Activated CD8-positive, alpha-beta memory T cell treated with anti-CD3 and anti-CD28 coated beads, Interleukin-2, amount 50 U/mL, for 24 hours (primary cell): ENCODE measurements around the gene PRKD3.

Source experiments
- DNase-seq: peaks from one replicate; pipeline ENCODE4 v3.0.0-alpha.2; 2020; ENCODE audit errors: extremely low read depth

The PRKD3 gene

DNA sequence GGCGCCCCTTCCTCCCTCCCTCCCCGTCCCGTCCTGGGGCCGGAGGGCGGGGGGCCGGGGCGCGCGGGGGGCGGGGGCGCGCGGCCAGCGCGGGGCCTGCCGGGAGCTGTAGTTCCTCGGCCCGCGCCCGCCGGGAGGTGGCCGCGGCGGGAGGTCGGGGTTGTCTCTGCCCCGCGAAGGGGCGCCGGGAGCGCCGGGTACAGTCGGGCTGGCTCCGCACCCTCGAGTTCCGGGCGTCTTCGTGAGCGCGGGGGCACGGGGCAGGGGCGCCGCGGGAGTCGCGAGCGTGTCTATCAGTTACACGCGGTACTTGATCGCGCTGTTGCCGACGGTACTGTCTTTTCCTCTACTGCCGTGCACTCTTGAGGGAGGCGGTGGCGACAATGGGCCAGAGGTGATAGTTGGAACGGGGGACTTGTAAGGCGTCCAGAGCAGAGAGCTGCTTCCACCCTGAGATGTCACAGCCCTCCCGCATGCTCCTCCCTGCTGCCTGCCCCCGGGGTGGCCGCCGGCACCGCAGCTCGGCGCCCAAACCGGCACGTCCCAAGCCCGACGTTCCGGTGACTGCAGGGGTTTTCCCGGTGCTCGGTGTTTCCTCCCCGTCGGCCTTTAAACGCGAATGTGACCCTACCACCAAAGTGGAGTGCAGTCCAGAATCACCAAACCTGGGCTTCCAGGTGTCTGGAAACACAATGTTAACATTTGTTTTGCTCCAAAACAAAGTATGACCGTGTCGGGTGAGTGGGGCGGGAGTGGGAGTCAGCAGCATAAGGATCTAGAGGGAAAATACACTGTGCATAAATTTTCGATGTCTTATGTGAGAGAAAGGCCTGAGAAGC is at the start of gene PRKD3:
PRKD3 (minus strand) TSS at position 48 of the 839 bp plus-strand sequence. CDS start 8,309 bp downstream, outside the sequence.
- no peak for DNase-seq

DNA sequence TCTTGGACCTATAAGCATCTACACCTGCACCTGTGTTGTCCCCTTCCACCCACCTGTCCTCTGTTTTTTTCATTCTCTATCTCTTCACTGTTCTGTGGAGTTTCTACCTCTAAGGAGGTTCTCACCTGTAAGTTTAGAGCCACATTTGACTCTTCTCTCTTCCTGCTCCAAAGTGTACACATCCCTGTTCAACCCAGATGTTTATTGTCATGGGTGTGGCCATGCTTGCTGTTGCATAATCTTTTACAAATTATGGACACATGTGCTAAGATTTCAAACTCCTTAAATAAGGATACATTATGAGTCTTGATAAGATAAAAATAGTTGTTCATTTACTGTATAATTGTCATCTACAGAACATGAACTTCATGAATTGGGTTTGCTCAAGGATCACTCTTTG is 47.4 kb upstream of the PRKD3 start:
- DNase-seq, result no peak

DNA sequence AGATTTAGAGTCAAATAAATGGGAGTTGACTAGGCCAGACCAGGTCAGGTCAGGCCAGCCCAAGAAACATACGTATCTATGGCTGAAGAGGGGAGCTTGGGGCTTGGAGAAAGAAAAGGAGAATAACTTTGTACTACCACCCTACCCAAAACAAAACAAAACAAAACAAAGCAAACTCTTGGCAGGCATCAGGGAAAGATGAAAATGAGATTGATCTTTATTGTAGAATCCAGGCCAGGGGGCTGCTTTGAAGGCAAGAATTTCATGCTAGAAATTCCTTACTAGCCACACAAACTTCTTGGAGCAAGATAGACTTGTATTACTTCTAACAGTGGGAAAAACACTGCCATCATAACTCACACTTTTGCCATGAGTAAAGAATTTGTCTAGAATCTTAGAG is 46.0 kb upstream of the PRKD3 start:
- no peak for DNase-seq

- DNase-seq, result no peak
These were observed 43.4 kb upstream of the PRKD3 start for GRCh38 chr2:37367984-37368383.

- no peak for DNase-seq
These were observed 42.7 kb upstream of the PRKD3 start for GRCh38 chr2:37367310-37367709.

DNA sequence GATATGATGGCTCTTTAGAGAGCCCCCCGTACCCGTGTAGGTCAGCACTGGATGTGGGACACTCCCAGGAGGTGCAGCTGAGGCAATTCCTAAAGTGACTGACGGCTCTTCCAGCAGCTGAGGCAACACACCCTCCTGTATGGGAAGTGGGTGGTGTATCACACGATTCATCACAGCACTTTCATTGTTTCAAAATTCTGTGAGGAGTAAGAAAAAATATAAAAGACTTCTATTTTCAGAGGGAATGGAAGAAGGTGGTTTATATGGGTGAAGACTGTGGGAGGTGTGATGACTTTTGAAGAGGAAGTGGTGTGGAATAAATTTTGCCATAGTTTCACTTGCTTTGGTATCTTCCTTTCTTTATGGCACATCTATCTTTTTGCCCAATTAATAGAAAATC is 42.1 kb upstream of the PRKD3 start:
- no peak for DNase-seq

DNA sequence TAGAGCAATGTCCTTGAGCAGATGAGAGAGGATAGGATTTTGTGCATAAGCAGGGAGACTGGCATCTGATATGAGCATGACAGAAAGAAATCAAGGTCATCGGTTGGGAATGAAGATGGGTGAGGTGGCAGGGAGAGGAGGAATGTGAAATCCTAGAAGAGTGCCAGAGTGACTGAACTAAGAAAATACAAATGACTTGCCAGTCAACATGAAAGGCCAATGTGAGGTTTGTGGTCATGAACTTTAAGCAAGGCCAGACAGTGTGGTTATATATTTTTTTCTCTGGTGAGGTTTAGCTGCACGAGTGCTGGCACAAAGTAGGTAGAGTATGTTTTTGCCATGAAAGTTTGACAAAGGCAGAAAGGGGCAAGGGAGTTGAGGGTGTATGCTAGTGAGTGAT is 41.0 kb upstream of the PRKD3 start:
- DNase-seq, result no peak

GRCh38 chr2:37364351-37364750 is 39.7 kb upstream of the PRKD3 start:
- no peak for DNase-seq

DNA sequence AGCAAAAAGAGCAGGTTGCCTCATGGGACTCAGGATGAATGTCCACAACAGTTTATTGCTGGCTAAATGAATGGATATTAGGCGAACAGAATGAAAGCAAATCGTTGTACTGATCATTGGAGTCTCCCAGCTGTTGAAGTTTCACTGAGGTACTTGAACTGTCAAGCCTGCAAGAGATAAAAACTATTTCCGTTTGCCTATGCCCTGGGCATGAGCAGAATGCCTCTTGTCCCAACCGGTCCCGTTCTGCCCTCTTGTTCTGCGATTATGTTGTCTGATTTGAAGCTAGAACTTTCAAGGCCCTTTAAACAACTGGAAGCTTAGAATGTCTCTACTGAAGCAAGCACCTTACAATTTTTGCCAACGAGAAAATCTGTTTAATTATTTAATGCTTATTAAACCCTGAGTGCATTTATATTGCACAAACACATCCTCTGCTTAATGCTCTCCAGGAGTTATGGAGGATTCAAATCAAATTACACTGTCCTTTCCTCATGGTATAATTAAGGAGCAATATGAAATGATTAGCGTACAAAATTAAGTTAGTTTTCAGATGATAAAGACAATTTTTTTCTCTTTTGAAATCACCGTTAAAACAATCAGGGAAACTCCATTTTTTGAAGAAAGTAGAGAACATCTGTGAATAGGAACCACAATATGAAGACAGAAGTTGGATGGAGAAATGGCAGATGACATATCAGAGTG is 37.5 kb upstream of the PRKD3 start:
- no peak for DNase-seq

GRCh38 chr2:37361216-37361815 is 36.7 kb upstream of the PRKD3 start:
- DNase-seq, result no peak

DNA sequence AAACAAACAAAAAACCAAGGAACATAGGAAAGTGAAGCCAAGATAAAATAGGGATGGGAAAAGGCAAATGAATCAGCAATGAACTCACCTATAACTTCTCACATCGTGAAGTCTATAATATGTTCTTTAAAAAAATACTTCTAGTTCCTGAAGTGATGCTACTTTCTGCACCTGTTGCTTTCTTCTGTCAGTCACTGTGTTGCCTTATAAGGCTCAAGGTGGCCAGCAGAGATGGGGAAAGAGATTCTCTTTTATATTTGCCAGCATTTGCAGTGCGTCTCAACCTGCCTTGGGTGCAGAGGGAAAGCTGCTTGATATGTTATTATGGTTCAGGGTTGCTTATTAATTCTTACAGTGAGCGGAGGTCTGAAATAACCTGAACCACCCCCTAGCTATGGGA is 33.8 kb upstream of the PRKD3 start:
- no peak for DNase-seq

DNA sequence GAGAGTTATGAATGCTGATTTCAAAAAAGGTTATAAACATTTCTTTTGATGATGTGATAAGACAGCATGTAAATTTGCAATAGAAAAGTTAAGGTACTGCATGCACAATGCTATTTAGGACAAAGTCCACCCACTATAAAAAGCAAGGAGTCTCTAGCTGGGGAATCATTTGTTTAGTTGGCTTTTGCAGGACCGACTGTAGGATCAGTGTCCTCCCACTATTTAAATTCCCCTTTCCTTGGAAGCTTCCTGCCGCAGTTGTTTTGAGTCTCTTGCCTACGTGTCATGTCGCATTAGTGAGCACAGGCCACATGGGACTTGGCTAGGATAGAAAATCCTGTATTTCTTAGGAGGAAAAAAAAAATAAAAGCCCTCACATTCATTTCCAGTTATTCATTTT is 32.9 kb upstream of the PRKD3 start:
- DNase-seq, result no peak

DNA sequence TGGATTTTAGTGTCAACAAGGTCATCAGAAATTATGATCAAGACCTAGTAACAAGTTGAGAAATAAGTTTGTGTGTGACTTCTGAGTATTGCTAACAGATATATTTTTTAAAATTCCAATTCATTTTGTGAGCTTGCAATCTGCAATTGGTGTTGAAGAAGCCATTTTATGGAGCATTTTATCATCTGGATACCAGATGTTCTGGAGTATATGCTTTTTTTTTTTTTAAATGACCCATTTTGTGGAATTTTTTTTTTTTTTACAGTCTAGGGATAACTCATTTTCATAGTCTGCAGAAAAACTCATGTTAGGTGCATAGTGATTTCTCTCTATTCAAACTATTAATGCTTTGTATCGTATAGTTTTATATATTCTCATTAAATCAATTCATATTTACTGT is 32.4 kb upstream of the PRKD3 start:
- DNase-seq, result no peak

- DNase-seq, result no peak
These were observed 31.7 kb upstream of the PRKD3 start for GRCh38 chr2:37356299-37356698.

DNA sequence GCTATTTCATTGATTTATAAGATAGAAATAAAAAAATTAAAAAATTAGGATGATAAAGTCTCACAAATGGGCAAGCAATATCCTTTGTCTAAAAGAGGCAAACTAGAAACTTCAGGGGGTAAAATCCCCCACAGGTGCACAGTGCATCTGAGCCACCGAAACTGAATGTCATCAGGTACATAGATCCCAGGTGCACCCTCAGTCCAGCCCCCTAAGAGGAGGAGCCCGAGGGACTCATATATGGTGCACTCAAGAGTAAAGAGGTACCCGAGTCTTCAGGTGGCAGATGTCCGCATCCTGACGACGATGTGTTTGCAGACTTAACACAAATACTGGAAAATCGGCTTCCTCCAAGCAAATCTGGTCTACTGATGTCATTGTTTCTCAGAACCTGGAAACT is 31.1 kb upstream of the PRKD3 start:
- DNase-seq, result no peak

GRCh38 chr2:37354531-37354930 is 29.9 kb upstream of the PRKD3 start:
- DNase-seq, result no peak

DNA sequence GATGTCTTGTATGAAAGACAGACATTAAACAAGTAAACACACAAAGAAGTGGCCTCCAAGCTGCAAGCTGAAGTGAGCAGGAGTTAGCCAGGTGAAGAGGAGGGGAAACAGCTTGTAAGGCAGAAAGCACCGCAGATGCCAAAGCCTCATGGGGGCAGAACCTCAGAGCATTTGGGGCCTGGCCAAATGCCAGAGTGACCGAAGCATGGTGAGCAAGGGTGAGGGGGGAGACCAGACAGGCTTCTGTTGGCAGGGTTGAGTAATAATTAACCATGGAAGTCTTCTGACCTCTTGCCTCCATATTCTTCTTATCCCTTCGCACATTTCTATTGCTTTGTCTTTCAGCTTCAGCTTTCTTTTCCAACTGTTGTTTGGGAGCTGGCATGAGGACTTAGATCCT is 25.4 kb upstream of the PRKD3 start:
- no peak for DNase-seq

DNA sequence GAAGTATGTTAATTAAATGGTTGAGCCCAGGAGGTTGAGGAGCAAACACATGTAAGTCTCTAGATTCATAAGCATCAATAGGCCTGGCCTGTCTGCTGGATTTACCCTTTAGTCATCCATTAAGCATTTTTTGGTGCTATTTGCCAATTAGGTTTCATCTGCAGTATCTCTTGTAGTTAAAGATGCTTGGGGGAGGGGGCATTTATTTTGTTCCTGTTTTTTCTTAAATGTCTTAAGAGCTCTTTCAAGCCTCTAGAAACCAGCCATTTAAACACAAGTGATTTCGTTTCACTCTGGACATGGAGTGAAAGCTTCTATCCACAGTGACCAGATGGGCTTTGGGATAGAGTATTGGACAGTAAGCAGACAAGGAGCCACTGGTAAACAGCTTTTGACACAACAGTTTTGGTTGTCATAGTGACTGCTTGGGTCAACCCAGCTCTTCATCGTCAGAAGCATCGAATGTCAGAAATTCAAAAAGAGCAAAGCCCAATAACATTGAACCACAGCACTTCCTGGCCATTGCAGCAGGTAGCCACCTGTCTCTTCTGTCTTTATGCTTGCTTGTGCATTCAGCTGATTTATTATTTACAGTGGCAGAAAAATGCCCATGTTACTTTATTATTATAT is 24.7 kb upstream of the PRKD3 start:
- DNase-seq, result no peak

DNA sequence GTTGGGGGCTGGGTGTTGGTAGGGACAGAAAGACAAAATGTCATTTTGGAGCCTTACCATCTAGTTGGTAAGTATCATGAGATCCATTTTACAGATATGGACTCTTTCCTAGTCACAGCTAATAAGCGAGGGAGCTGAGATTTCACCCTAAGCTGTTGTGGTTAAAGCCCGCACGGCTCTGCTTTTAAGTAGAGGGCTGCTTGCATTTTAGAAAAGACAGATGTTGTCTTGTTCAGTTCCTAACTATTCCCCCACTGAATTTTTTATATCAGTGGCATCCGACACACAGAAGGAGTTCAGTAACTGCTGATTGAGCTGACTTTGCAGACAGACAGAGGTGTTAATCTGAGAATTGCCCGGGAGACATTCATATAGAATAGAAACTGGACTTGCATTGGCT is 23.5 kb upstream of the PRKD3 start:
- no peak for DNase-seq

DNA sequence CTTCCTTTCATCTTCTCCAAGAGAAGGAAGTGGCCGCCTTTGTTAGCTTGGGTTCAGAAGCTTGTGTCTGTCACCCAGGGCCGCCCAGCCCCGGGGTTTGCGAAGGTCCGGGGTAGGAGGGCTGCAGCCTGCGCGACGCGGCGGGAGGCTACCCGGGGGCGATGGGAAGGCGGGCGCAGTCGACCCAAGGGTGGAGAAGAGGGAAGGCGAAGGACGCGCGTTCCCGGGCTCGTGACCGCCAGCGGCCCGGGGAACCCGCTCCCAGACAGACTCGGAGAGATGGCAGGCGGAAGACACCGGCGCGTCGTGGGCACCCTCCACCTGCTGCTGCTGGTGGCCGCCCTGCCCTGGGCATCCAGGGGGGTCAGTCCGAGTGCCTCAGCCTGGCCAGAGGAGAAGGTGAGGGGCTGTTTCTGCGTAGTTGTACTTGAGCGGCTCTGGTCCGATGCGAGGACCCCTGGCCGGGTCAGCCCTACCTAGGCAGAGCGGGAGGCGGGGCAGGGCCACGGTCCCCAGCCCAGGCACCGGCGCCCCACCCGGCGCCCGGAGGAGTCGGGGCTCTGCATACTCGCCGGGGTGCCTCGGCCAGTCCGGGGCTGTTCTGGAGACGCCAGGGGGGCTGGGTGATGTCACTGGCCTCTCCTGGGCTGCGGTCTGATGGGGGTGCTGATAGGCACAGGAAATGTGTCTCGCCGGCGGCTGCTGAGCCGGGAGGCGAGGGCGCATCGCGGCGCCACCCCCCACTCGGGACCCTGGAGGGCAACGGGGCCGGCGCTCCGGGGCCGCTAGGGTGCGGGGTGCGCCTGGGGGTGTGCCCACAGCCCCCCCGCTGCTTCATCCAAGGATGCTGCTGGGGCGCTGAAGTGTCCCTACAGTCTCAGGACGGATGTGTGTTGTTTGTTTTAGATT is 20.1 kb upstream of the PRKD3 start, which contains the start of gene QPCT:
QPCT (plus strand) TSS at position 178 of the 909 bp plus-strand sequence; CDS start at position 280, 102 bp downstream.
- no peak for DNase-seq
